LNCaP clone FGC (cell line): ENCODE data around the gene FZR1.

ENCODE experiments used
- DNase-seq: peaks from one replicate; pipeline ENCODE4 v3.0.0-alpha.2; 2011; ENCODE audit warnings: low read depth
- H3K4me3 ChIP-seq: 2 replicates; pipeline ENCODE4 v1.5.1; 2011; ENCODE audit warnings: mild to moderate bottlenecking, low read depth, low read length, control low read depth
- CTCF ChIP-seq: IDR thresholded peaks from 2 replicates; pipeline ENCODE4 v1.5.1; 2012; ENCODE audit warnings: mild to moderate bottlenecking; ENCODE audit not compliant: control insufficient read depth, insufficient read depth; ENCODE audit errors: extremely low read depth

FZR1 gene

GRCh38 chr19:3511506-3512251 is 5.6 kb downstream of the FZR1 start:
- H3K4me3 ChIP-seq = no peak overlapping the region
- DNase-seq = no peak
- no peak for TF ChIP-seq CTCF

GRCh38 chr19:3512562-3513228 is 6.6 kb downstream of the FZR1 start:
- H3K4me3 ChIP-seq = no peak overlapping the region
- TF ChIP-seq CTCF = no peak
- no peak for DNase-seq

- DNase-seq = no peak
- no peak for TF ChIP-seq CTCF
- no peak overlapping the region for H3K4me3 ChIP-seq
Observed at GRCh38 chr19:3513229-3514140, 7.4 kb downstream of the FZR1 start.

GRCh38 chr19:3514930-3515329 is 8.8 kb downstream of the FZR1 start:
- TF ChIP-seq CTCF = no peak

GRCh38 chr19:3515891-3516422 is 9.8 kb downstream of the FZR1 start:
- DNase-seq = no peak
- no peak overlapping the region for H3K4me3 ChIP-seq
- TF ChIP-seq CTCF = no peak

More at GRCh38 chr19:3514930-3515329, 8.8 kb downstream of the FZR1 start:
- no peak overlapping the region for H3K4me3 ChIP-seq
- DNase-seq = no peak

GRCh38 chr19:3516675-3517207 is 10.6 kb downstream of the FZR1 start:
- no peak for TF ChIP-seq CTCF
- H3K4me3 ChIP-seq = no peak overlapping the region
- peak; percentile 28 for DNase-seq
